H1 (cell line): Measurements from ENCODE around the gene IP6K3. TPM values are rescaled to one million over a fixed set of nuclear protein-coding genes. Genes with fewer than 3 reads are reported as not detected.

Experiments
- RFX5 ChIP-seq: IDR thresholded peaks from 2 replicates; pipeline ENCODE4 v1.6.1; 2011; ENCODE audit warnings: low read depth, low read length, improper control_type of control experiment, borderline replicate concordance
- SUZ12 ChIP-seq: fragments of 200-600 bp; sonication (generic); IDR thresholded peaks from 2 replicates; pipeline ENCODE4 v1.6.1; 2012; ENCODE audit warnings: mild to moderate bottlenecking, inconsistent platforms, low read length, moderate library complexity, mixed read lengths
- YY1 ChIP-seq: IDR thresholded peaks from 2 replicates; pipeline ENCODE4 v1.6.1; 2011; ENCODE audit warnings: low read depth, mild to moderate bottlenecking, low read length
- polyA plus RNA-seq, 7 experiments: library from polyadenylated mRNA; depleted of rRNA in 3 of 7; stranded (reverse) in 5 of 7; unstranded in 2 of 7; fragments of >200 nt in 5 of 7; fragments of 200-250 nt in 2 of 7; gene quantifications; 1 replicate in 5 of 7; 2 replicates in 1 of 7; 4 replicates in 1 of 7; pipeline versions ENCODE4 v1.2.1 to v1.2.3, GENCODE V29; 2011 to 2013; ENCODE audit warnings: missing spikeins in 2 of 7, mixed read lengths in 2 of 7
- total RNA-seq: library from RNA; stranded (reverse); fragmentation: NEBNext Ultra II Directional; extraction: Animal tissue kit (Norgen Biotek cat#: 25700); gene quantifications from 2 replicates; pipeline ENCODE4 v1.2.1, GENCODE V29; 2021

The IP6K3 gene
- total and polyA plus RNA-seq, 2 of the 8 experiments (the other 6 are each of a cell fraction or from before 2014, with no cell fraction given) = 0.22 to 0.73 TPM

DNA sequence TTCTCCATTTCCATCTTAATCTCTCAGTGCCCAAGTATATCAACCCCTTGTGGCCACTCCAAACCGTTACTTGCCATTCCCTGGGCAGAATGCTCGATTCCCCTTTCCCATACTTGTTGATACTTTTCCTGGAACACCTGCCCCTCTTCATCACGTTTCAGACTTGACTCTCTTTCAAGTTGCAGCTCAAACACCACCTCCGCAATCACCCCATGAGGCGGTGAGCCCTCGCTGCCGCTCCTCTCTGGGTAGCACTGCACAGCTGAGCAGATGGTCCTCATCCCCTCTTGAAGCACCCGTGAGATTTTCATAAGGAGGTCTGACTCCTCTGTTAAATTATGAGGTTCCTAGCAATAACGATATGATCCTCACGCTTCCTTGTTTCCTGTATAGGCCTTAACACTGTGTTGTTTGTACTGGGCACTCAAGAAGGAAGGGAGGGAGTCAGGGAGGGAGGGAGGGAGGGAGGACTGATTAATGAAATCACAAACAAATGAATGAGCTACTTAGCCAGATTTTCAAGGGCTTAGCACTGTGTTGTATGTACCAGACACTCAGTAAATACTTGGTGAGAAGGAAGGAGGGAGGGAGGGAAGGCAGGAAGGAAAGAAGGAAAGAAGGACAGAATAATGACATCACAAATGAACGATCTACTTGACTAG is 27.2 kb downstream of the IP6K3 start (continued):
- TF ChIP-seq SUZ12 = no peak
- no peak for TF ChIP-seq YY1
- no peak for TF ChIP-seq RFX5
